Measurements from ENCODE around the gene HOXC13.
A peak's percentile ranks its signal among the peaks of the same experiment; 100 is the strongest.

HOXC13 gene

DNA sequence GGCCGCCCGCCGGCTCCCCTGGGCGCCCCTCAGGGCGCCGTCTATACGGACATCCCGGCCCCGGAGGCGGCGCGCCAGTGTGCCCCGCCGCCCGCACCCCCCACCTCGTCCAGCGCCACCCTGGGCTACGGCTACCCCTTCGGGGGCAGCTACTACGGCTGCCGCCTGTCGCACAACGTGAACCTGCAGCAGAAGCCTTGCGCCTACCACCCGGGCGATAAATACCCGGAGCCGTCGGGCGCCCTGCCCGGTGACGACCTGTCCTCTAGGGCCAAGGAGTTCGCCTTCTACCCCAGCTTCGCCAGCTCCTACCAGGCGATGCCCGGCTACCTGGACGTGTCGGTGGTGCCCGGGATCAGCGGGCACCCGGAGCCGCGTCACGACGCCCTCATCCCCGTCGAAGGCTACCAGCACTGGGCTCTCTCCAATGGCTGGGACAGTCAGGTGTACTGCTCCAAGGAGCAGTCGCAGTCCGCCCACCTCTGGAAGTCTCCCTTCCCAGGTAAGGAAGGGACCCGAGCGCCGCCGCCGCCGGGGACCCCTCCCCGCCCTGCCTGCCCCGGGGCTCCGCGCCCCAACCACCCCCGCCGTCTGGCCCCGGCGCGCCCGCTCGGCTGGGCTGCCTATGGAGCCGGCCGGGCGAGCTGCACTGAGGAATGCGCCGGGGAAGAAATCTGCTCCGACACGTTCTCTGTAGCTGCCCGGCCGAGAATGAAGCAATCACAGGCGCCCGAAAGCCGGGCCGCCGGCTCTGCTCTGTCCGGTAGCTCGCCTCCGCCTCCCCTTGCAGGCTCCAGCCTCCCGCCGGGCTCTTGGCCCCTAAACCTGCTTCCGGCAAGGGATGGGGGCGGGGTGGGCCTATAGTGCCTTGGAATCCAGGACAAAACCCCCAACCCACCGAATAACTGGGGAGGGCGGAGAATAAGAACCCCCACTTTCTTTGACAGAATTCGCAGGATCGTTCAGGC is 794 bp downstream of the HOXC13 start:
- no peak for DNase-seq

DNA sequence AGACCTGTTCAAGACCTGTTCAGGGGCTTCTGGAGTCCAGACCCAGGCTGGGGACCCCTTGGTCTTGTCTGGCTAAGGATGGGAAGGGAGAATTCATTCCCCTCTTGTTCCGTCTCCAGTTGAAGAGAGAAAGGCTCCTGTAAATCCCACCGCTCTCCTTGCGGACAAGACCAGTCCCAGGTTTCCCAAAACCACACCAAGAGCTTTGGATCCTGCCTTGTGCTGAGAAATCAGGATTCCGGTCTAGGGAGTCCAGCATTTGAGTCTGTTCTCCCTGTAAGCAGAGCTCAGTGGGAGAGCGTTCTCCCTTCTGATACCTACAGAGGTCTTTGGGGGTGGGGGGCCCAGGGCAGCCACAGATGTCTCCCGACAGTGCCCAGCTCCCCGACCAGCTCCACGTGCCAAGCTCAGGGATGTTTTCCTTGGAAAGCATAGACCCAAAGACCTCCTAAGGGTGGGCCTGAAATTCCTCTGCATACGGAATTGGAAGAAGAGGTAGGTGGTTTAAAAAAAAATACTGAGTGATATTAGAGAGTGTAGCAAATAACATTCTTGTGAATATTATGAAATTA is 1.9 kb downstream of the HOXC13 start:
- no peak for DNase-seq

DNA sequence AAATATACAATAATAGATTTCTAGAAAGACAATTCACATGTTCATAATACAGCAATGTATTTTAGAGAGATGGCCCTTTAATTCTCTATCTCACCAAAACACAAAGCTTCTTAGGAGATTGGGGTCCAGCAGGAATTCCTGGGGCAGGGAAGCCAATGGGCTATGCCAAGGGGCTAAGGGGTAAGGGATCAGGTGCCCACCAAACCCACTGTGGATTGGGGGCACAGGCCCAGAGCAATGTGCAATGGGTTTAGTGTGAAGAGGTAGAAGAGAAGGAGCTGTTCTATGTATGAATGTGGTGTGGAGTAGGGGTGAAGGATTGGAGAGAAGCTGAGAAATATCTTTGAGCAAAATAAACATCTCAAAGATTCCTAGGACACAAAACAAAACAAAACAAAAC is 2.6 kb downstream of the HOXC13 start:
- DNase-seq, result no peak

DNA sequence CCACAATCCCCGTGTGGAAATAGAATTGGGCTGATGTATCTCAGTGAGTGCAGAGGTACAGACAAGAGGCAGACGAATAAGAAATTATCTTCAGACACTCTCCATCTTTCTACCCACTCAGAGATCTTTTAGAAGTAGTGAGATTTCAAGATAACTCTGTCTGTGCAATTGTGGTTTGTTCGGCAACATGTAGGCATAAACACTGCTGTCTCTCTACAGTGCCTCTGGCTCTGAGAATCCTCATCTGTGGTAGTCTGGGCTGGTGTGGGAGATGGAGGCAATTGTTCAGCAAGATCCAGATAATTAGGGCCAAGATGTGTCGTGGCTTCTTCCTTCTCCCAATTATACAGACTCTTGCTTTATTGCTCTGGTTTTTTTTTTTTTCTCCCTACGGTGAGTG is 3.1 kb downstream of the HOXC13 start:
- no peak for DNase-seq

DNA sequence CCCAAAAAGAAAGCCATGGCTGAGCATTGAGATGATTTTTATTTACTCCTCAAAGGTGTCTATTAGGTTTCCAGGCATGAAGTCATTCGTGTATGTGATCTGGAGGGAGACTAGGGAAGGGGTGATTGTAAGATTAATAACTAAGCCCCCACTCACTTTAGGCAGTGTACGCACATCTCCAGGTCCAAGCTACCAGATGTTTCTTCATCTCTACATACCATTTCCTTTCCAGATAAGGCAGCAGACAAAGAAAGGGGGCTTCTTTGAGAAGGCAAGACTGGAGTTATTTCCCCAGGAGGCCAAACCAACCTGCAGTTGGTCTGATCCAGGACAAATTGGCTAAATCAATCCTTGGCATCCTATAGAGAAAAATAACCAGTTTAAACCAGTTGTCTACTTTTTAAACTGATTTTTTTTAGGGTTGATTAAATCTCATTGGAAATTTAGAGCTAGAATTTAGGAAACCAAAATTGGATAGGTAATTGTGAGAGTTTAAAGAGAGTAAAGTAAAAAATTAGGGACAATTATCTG is 3.9 kb downstream of the HOXC13 start:
- no peak for DNase-seq

DNA sequence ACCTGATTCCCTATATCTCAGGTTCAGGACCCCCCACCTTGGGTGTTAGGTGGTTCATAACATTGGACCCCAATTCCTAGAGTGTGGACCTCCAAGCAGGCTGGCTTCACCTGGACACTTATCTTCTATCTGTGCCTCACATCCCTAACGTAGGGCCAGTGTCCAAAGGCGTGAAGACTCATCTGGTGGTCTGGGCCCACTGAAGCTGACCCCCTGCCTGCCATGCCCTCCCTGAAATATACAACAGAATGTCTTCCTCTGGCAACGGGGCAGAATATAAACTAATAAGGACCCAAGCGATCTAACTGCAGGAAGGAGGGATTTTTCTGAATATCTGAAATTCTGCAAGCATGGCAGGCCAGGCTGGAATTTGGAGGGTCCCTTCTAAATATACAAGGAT is 5.6 kb downstream of the HOXC13 start:
- no peak for DNase-seq

DNA sequence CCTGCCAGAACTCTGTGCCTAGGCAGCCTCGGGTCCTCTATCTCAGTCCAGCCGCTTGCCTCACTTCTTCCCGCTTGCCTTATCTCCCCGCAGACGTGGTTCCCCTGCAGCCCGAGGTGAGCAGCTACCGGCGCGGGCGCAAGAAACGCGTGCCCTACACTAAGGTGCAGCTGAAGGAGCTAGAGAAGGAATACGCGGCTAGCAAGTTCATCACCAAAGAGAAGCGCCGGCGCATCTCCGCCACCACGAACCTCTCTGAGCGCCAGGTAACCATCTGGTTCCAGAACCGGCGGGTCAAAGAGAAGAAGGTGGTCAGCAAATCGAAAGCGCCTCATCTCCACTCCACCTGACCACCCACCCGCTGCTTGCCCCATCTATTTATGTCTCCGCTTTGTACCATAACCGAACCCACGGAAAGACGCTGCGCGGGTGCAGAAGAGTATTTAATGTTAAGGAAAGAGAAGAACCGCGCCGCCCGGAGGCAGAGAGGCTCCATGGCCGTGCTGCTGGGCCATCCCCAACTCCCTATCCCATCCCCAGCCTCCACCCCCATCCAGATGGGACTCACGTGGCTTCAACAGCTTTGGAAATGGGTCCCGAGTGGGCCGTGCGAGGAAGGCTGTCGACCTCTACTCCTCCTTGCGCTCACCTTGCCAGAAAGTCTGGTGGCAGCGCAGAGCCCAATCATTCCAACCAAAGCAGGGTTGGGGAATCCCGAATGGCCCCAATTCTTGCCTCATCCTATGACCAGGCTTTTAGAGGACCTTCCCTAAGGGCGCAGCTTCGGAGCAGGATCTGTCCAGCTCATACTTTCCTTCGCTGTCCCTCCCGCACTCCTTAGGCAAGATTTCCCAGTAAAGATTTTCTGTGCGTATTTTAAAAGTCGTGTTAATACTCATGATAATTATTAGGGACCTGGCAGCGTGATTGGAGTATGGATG is 6.5 kb downstream of the HOXC13 start:
- no peak for DNase-seq

DNA sequence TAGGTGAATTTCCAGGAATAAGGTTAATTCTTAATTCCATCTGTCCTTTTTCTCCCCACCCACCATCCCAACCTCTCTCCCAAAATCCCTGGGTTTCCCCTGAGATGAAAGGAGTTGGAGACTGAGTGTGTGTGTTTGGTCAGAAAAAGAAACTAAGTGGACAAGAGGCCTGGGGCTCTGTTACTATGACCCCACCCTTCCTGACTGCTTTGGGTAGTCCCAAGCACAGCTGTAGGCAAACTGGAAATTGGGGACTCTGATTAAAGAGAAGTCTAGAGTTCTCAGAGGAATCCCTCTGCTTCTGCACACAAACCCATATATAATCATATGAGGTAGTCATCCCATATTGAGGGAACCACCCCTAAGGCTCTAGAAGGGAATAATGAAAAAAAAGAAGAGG is 9.1 kb downstream of the HOXC13 start:
- DNase-seq, result no peak

DNA sequence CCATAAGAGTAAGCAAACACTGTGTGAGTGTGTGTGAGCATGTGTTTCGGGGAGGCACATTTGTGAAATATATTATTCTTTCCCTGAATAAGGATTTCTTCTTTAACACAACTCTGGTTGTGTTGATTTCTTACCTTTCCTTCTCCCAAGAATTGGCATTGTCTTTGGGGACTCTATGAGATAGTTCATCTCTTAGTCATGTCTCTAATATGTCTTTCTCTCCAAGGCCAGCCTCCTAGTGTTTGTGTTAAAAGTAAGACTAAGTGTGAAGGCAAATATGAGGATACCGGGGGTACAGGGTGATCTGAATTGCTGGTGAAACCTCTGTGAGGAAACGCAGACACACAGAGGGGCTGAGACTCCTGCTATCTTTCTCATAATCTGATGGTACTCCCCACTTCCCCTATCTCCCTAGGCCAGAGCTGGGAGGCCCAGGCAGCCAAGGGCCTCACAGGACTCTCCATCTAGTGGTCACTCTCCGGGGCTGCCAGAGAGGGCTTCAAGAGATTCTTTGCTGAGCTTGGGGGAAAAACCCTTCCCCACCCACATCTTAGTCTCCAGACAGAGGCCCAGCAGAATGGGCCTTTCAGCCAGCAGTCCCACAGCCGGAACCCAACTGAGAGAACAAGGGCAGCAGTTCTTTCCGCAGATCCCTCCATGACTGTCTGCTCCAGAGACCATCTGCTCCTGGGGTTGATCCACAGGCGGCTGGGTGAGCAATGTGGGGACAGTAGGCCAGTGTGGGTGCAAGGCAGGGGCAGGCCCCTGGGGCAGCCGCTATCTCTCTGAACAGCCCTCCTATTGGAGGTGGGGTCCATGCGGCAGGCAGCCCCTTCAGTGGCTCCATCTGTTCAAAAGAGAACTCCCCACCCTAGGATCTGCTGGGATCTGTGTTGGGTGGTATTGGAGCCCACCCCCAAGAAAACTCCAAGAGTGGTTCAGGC is 10.3 kb downstream of the HOXC13 start:
- no peak for DNase-seq

DNA sequence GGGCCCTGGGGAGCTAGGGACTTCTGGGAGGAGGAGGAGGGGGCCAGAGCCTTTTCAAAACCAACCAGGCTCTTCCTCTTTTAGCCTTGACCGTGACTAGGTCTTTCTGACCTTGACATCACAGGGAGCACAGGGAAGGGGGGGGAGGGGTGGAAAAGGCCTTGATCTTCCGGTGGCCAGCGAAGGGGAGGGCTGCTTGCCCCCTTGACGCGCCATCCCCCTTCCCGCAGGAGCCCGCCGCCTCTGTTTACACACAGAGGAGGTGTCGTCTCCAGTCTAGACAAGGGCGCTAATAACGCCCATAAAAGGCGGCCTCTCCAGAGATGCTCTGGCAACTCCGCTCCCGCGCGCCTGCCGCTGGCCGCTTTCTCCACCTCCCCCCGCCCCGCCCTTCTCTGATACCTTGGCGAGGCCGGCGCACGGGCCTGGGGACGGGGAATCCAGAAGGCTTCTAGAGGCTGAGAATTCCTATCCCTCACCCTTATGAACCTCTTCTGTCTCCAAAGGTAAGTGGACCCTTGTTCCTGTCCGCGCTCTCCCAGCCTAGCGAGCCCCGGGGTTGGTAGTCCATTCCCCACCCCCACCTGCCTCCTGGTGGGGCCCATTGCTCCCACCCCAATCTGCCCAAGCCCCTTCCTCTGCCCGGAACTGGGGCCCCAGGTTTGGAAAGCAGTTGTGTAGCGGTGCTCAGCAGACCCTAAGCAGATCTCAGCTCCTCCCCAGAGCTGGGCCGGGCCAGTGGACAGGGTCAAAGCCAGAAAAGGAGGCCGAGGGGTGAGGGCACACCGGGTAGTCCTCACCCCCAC is 11.2 kb downstream of the HOXC13 start:
- no peak for DNase-seq

DNA sequence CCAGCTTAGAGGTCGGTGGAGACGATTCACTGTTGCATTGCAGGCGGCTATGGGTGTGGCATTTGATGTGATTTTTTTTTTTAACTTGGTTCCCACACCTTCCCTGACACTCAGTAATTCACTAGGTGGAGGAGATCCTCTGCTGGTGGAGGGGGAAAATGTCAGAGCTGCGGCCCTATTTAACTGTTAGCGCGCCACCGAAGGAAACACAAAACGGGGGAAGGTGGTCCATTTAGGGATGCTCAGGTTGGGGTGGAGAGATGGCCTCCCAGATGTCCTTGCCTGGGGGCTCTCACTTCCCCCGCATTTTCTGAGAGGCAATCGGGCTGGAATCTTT is 11.8 kb downstream of the HOXC13 start:
- DNase-seq, result no peak

DNA sequence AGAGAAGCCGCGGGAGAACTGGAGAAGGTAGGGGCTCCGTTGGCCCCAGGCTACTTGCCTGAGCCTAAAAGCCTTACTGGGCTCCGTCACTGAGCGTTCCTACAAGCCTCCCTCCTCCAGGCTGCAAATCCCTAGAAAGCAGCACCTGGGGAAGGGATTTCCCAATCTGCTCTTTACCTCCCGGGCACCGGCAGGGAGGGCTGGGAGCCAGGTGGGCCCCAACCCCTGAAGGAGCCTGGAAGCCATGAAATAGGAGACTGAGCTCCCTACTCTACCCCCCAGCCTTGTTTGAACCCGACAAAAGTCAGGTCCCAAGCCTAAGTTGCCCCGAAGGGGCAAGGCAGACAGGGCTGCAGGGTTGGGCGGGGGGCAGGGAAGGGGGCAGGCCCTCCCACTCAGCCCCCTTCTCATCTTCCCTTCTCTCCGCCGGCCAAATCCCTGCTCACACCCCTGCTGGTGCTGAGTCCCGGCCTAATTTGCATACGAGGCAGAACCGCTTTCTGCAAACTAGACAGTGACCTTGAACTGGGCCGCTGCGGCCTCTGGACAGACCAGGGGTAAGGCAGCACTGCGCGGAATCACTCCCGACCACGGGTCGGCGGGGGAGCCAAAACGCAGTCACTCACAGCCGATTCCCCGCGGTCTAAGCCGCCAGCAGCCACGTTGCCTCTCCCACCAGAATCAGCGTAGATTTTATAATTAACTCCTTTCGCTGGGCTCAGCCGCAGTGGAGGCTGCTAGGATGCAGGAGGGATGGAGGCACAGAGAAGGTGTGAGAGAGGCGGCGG is 12.4 kb downstream of the HOXC13 start:
- DNase-seq, result no peak

DNA sequence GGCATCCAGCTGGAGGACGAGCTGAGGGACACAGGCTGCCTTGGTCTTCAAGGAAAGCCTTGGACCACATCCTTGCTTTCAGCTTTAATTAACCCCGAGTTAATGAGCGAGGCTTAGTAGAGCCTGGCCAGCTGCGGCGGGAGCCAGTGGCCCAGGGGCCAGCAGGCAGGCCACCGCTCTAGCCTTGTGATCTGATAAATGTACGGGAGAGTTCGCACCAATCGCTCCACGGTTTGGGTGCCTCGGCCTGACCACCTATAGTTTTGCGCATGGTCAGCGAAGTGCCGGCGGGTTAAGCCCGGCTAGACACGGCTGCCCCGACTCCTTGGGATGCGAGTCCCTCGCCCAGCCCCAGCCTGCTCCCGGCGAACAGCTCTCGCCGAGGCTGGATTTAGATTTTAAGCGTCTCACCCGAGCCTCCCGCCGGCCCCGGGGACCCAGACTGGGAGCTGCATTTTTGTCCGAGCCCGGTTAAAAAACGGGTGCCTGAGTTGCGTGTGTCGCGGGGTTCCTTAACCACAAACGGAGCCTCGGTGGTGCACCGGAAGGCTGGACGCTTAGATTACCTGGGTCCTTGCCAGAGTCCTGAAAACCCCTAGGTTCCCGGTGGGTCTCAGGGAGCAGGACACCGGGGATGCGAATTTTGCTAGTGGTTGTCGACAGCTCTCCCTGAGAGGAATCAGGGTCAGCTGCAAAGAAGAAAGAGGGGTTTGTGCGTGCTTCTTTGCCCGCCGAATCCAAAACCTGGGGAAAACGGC is 13.1 kb downstream of the HOXC13 start:
- DNase-seq, result no peak

DNA sequence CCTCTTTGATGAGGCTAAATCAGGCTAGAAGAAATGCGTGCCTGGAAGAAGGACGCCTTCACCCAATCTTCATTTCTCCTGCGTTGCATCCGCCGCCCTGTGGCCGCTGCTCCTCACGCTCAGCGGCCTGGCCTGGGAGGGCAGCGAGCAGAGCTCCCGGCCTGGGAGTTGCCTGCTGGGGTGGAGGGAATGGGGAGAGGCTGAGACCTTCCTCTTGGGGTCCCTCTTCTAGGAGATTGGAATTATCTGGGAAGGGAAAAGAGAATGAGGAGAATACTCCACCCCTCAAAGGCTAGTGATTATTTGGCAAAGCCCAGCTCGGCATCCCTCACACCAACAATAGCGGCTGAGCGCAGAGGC is 13.7 kb downstream of the HOXC13 start:
- no peak for DNase-seq

DNA sequence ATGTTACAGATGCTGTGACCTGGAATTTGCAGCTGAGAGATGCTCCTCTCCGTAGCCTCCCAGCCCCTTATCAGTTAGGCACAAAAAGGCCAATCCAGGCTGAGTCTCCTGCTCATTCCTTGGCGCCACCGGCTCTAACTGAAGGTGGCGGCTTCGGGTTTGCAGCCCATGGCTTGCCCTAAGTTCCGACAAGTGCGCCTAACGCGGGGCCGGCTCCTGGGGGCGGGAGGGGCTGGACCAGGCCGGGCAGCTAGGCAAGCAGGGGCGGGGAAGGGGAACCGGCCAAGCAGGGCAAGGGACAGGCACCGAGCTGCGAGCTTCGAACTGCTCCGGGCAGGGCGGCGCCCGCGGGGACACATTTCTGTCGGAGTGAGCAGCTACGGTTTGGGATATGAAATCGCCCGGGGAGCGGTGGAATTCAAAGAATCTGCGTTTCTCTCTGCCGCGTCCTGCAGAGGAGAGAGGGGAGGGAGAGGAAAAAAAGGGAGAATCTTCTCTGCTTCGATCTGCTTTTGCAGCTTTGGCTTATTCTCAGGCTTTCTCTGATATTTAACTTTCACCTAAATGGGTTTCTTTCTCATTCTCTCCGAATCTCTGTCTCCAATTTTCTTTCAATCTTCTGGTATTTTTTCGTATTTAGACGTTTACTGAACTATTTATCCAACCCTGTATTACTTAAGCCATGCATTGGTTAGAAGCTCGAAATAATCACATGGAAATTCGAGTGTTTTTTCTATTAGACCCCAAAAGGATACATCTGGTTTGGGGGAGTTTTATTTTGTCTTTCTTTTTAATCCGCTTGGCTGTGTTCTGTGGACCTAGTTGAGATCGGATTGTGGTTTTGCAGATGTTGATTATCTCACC is 14.5 kb downstream of the HOXC13 start:
- DNase-seq, result peak; percentile 41

DNA sequence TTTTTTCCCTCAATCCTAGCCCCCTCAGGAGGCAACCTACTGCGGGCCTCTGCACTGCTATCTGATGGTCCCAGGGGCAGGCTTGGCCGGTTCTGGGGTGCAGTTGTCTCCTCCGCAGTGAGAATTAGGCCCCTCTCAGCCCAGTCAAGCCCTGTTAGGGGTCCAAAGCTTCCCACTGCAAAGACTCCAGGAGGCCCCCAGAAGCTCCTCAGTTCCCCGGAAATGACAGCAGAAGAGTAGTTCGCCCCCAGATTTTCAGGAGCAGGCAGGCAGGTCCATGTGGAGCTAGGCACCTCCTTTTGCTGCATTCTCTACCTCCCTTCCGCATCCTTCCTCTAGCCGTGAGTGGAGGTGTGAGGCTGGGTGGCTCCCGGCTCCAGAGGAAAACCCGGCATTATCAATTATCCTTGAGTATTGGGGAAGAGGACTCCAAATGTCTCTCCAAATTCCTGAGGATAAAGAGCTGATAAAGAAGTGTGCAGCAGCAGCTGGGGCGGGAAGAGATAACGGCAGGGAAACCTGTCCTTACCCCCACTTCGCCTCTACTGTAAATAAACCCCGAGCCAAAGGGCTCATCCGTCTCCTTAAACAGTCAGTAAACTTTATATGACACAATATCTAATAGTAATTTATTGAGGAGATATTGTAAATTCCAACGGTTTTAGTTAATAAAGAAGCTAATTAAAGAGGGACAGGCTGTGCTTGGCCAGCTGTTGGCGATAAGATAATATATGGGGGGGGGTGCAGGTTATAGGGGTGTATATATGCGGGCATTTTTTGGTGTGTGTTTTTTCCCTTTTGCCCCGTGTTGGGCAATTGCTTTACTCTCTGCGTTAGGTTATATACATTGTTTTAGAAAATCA is 15.4 kb downstream of the HOXC13 start:
- DNase-seq, result no peak

DNA sequence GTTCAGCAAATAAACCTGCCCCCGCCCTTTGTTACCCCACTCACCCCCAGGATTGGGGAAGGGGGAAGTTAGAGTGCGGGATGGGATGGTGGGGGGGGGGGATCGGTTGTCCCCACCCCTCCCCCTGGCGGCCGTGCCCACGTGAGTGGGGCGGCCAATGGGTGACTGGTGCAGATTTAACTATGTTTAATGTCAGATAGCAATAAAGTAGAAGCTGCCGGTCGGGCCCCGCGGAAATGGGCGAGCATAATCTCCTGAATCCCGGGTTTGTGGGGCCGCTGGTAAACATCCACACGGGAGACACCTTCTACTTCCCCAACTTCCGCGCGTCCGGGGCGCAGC is 16.0 kb downstream of the HOXC13 start, which contains the start of gene HOXC12:
Gene HOXC12, plus strand, starts transcription at position 210 of the 342 bp plus-strand sequence. Its CDS starts 27 bp downstream, at position 237.
- no peak for DNase-seq

Measured in fibroblast of skin of scalp (primary cell).